ENCODE measurements around the gene CYGB.

DNA sequence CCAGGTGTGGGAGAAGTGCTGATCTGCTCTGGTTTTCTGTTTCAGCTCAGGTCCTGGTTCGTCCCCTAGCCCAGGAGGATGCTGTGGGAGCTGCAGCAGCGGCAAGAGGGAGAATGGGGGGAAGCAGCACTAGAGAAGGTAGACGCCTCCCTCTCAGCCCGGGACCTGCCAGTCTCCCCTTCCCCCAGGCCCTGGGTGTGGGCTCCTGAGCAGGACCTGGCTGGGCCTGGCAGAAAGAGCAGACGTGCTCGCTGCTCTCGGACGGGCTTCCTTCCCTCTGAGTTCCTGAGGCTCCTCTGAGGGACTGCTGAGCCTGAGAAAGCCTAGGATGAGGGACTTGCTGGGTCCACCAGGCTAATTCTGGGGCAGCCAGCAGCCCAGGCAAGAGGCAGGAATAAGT is 5.5 kb upstream of the CYGB start:
- TF ChIP-seq, protein P1, sequence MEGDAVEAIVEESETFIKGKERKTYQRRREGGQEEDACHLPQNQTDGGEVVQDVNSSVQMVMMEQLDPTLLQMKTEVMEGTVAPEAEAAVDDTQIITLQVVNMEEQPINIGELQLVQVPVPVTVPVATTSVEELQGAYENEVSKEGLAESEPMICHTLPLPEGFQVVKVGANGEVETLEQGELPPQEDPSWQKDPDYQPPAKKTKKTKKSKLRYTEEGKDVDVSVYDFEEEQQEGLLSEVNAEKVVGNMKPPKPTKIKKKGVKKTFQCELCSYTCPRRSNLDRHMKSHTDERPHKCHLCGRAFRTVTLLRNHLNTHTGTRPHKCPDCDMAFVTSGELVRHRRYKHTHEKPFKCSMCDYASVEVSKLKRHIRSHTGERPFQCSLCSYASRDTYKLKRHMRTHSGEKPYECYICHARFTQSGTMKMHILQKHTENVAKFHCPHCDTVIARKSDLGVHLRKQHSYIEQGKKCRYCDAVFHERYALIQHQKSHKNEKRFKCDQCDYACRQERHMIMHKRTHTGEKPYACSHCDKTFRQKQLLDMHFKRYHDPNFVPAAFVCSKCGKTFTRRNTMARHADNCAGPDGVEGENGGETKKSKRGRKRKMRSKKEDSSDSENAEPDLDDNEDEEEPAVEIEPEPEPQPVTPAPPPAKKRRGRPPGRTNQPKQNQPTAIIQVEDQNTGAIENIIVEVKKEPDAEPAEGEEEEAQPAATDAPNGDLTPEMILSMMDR (IDR thresholded peaks at IDR 0.05): no peak
- TF ChIP-seq POLR2A (IDR thresholded peaks at IDR 0.05): no peak
- no peak for TF ChIP-seq POLR2AphosphoS5 (IDR thresholded peaks at IDR 0.05)
- no peak for TF ChIP-seq EP300 (IDR thresholded peaks at IDR 0.05)

Measured in gastroesophageal sphincter (tissue), 3 donors.